Measurements from ENCODE around the gene RYR3.

Gene RYR3

DNA sequence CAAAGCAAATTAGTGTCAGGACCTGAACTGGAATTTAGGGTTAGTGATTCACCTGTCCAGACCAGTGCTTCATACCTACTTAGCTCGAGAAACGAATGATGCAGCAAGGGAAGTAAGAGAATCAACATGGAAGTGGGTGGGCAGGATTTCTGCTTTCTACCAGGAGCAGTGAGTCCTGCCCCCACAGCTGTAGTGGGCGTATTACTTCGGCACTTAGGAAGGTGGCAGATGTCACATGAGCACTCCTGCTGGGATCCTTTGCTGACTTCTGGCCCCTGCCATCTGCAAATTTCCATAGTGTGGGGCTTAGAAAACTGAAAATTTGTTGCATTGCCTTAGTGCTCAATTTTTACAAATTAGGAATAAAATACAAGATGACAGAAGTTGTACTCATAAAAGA, 31.2 kb downstream of the RYR3 start:
- H3K4me3 ChIP-seq (ENCODE audit: low read depth, low read length) = no peak overlapping the region
- DNase-seq (ENCODE audit: low read depth) = no peak
- TF ChIP-seq, protein P1, sequence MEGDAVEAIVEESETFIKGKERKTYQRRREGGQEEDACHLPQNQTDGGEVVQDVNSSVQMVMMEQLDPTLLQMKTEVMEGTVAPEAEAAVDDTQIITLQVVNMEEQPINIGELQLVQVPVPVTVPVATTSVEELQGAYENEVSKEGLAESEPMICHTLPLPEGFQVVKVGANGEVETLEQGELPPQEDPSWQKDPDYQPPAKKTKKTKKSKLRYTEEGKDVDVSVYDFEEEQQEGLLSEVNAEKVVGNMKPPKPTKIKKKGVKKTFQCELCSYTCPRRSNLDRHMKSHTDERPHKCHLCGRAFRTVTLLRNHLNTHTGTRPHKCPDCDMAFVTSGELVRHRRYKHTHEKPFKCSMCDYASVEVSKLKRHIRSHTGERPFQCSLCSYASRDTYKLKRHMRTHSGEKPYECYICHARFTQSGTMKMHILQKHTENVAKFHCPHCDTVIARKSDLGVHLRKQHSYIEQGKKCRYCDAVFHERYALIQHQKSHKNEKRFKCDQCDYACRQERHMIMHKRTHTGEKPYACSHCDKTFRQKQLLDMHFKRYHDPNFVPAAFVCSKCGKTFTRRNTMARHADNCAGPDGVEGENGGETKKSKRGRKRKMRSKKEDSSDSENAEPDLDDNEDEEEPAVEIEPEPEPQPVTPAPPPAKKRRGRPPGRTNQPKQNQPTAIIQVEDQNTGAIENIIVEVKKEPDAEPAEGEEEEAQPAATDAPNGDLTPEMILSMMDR (IDR thresholded peaks at IDR 0.05; ENCODE audit: low read depth, low read length, missing control alignments) = no peak

DNA sequence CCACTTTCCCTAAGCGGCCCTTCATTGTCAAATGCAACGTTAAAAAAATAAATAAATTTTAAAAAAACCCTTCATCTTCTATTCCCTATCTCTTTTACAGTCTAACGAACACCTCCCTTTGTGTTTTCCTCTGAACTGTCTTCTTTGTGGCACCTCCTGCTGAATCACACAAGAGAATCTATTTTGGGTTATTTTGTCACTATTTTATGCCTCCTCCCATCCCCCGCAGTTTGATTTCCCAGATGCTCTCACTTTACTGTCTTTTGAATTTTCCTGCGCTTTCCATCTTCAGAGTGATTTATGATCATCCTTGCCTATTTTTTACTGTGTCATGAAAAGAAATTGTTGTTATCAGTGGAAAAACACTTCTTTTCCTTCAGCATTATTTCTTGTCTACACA, 32.5 kb downstream of the RYR3 start:
- no peak for DNase-seq (ENCODE audit: low read depth)
- TF ChIP-seq, protein P1 (IDR thresholded peaks at IDR 0.05; ENCODE audit: low read depth, low read length, missing control alignments) = no peak

DNA sequence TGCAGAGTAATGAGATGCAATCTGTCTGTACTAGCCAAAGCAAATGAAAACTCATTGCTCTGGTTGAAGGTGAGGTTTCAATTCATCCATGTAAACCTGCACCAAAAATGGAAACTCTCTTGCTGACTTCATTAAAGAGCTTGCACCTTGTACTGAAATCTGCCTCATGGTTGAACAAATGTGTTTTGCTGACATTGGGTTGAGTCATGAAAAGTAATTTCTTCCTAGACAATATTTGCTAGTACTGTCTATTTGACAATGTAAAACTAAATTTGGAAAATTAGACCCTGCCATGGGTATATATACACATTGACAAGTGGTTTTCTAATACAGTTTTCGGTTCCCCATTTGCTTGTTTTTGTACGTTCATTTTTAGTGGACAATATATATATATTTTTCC, 33.3 kb downstream of the RYR3 start:
- DNase-seq (ENCODE audit: low read depth) = no peak
- H3K4me3 ChIP-seq (ENCODE audit: low read depth, low read length) = no peak overlapping the region
- TF ChIP-seq, protein P1 (IDR thresholded peaks at IDR 0.05; ENCODE audit: low read depth, low read length, missing control alignments) = no peak

More for the DNA sequence above, 32.5 kb downstream of the RYR3 start:
- H3K4me3 ChIP-seq (ENCODE audit: low read depth, low read length) = no peak overlapping the region

DNA sequence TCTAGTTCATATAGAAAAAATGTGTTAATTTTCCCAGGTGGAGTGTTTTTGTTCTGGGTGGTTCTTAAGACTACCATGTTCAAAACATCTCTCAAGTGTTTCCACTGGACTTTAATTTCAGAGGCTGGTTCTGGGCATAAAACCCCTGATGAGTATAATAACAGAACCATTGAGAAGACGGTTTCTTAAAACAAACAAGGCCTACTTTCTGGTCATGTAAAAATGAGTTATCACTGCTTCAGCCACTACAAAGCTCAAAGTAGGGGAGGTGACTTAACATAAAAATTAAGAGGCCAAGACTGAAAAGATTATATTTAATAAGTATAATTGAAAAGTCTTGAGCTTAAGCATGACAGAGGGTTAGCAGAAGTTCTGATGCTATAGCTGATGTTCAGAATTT, 33.8 kb downstream of the RYR3 start:
- TF ChIP-seq, protein P1 (IDR thresholded peaks at IDR 0.05; ENCODE audit: low read depth, low read length, missing control alignments) = no peak
- H3K4me3 ChIP-seq (ENCODE audit: low read depth, low read length) = no peak overlapping the region
- DNase-seq (ENCODE audit: low read depth) = no peak

DNA sequence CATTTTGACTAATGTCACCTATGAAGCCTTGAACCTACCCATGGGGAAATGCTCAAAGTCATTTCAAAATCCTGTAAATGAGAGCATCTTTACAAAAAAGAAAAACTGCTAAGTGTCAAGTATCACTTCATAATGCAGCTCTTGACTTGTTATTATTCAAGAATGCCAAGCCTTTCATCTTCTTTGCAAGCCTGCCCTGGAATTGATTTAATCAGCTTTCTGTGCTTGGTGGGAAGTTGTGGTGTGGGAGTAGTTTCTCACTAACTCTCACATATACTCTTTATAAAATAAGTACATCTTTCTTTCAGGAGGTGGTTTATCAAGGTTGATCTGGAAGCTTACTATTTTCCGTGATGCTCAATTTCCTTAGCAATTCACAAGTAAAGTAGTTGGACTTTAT, 43.6 kb downstream of the RYR3 start:
- no peak for DNase-seq (ENCODE audit: low read depth)
- TF ChIP-seq, protein P1 (IDR thresholded peaks at IDR 0.05; ENCODE audit: low read depth, low read length, missing control alignments) = no peak
- H3K4me3 ChIP-seq (ENCODE audit: low read depth, low read length) = no peak overlapping the region

DNA sequence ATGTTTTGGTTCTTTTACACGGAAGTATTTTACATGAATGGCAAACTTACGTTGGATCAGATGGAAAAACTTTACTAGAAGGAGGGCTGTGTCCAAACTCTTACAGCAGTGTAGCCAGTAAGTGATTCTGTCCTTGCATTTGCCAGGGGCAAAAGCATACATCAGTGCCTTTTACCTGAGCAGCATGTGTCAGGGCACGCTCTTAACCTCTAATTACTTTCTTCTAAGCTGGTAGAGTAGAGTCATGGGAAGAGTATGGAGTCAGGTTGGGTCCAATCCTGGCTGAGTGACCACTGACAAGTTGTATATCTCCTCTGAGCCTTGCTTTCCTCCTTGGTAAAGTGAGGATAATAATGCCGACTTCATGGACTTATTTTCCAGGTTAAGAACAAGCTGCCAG, 47.1 kb downstream of the RYR3 start:
- DNase-seq (ENCODE audit: low read depth) = no peak
- TF ChIP-seq, protein P1 (IDR thresholded peaks at IDR 0.05; ENCODE audit: low read depth, low read length, missing control alignments) = no peak
- no peak overlapping the region for H3K4me3 ChIP-seq (ENCODE audit: low read depth, low read length)

DNA sequence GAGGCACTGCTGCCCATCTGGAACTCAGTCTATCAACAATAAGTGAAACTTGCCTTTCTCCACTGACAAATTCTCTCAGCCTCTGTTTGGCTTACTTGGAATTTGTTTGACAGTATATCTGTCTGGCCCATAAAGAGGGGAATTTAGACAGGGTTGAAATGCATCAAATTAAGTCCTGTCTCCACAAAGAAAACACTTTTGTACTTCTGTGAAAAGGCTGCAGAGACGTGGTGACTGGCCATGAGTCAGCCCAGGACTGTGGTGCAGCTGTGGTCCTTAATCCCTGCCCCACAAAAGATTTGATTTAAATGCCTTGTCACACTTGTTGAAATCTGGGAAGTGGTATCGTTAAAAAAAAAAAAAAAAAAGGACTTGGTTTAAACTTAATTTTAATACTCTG, 47.5 kb downstream of the RYR3 start:
- TF ChIP-seq, protein P1 (IDR thresholded peaks at IDR 0.05; ENCODE audit: low read depth, low read length, missing control alignments) = no peak
- no peak overlapping the region for H3K4me3 ChIP-seq (ENCODE audit: low read depth, low read length)
- DNase-seq (ENCODE audit: low read depth) = no peak
